Smooth muscle cell (in vitro differentiated cells): ENCODE data around the gene MAP3K4. TPM values are rescaled to one million over a fixed set of nuclear protein-coding genes. Genes with fewer than 3 reads are reported as not detected.

Experiments used
- DNase-seq: peaks from one replicate; lab custom pipeline; 2025; ENCODE audit not compliant: unreplicated experiment; lab: John Stamatoyannopoulos, UW
- H2AFZ ChIP-seq: fragments of 200-600 bp; sonication (generic); 2 replicates; pipeline ENCODE4 v1.6.0; 2016; ENCODE audit warnings: antibody characterized with exemption, low read depth, mild to moderate bottlenecking
- H3F3A ChIP-seq: fragments of 200-600 bp; sonication (generic); 2 replicates; pipeline ENCODE4 v1.6.0; 2017; ENCODE audit warnings: antibody characterized with exemption, low read depth
- H3K27ac ChIP-seq: fragments of 200-600 bp; sonication (generic); 2 replicates; pipeline ENCODE4 v1.5.1; 2016; ENCODE audit warnings: low read depth, mild to moderate bottlenecking
- H3K27me3 ChIP-seq: fragments of 200-600 bp; sonication (generic); 2 replicates; pipeline ENCODE4 v1.6.1; 2016; ENCODE audit warnings: low read depth, mild to moderate bottlenecking
- H3K36me3 ChIP-seq: fragments of 200-600 bp; sonication (generic); 2 replicates; pipeline ENCODE4 v1.5.1; 2016; ENCODE audit warnings: low read depth
- H3K4me1 ChIP-seq: fragments of 200-600 bp; sonication (generic); 2 replicates; pipeline ENCODE4 v1.5.1; 2016; ENCODE audit warnings: low read depth
- H3K4me2 ChIP-seq: fragments of 200-600 bp; sonication (generic); 2 replicates; pipeline ENCODE4 v1.6.0; 2016; ENCODE audit warnings: mild to moderate bottlenecking
- H3K4me3 ChIP-seq: fragments of 200-600 bp; sonication (generic); 2 replicates; pipeline ENCODE4 v1.5.1; 2016; ENCODE audit warnings: mild to moderate bottlenecking
- H3K79me2 ChIP-seq: fragments of 200-600 bp; sonication (generic); 2 replicates; pipeline ENCODE4 v1.6.0; 2016; ENCODE audit warnings: low read depth, mild to moderate bottlenecking
- H3K9ac ChIP-seq: fragments of 200-600 bp; sonication (generic); 2 replicates; pipeline ENCODE4 v1.6.0; 2016; ENCODE audit warnings: low read depth
- H3K9me3 ChIP-seq: fragments of 200-600 bp; sonication (generic); replicated peaks from 2 replicates; pipeline ENCODE4 v1.5.1; 2016; ENCODE audit warnings: low read depth
- H4K20me1 ChIP-seq: fragments of 200-600 bp; sonication (generic); 2 replicates; pipeline ENCODE4 v1.6.0; 2016; ENCODE audit warnings: low read depth
- WGBS: methylation state at CpG from one replicate; pipeline ENCODE4 v1.1.7; 2016; ENCODE audit warnings: low lambda C conversion rate; 5-methylcytosine and 5-hydroxymethylcytosine counted together
- polyA plus RNA-seq: library from polyadenylated mRNA; unstranded; fragments of >200 nt; fragmentation: Nextera tagmentation; extraction: Ambion mirVana; gene quantifications from 2 replicates; pipeline ENCODE4 v1.2.1, GENCODE V29; 2016
- total RNA-seq: library from RNA; depleted of rRNA; stranded (reverse); fragments of >200 nt; gene quantifications from 2 replicates; pipeline ENCODE4 v1.2.3, GENCODE V29; 2014
- TF ChIP-seq, protein P1 (sequence below): fragments of 200-600 bp; sonication (generic); IDR thresholded peaks from 2 replicates; pipeline ENCODE4 v1.5.1; 2017; ENCODE audit warnings: borderline replicate concordance, mild to moderate bottlenecking, antibody characterized with exemption; ENCODE audit not compliant: insufficient read depth, poor library complexity, severe bottlenecking

The MAP3K4 gene
- total and polyA plus RNA-seq, 2 experiments from 2014 or later: 14.3 to 29.5 TPM

GRCh38 chr6:161105408-161105807 lies 113.8 kb downstream of the MAP3K4 start:
- Histone ChIP-seq H3K27ac (no peak overlapping the region), H3K36me3 (peaks cover 28% of the 10 kb centered on the region)

GRCh38 chr6:161107779-161108730 lies 116.5 kb downstream of the MAP3K4 start:
- Histone ChIP-seq H3F3A (no peaks in the 10 kb centered on the region), H3K36me3 (peaks cover 40% of the 10 kb centered on the region), H3K9me3 (no peaks in the 10 kb centered on the region), H3K79me2 (no peaks in the 10 kb centered on the region), H3K27me3 (no peaks in the 10 kb centered on the region), H3K27ac (no peak overlapping the region), H3K4me3 (no peak overlapping the region), H3K4me1 (no peaks in the 10 kb centered on the region), H3K4me2 (no peak overlapping the region), H4K20me1 (no peaks in the 10 kb centered on the region), H2AFZ (no peak overlapping the region), H3K9ac (no peak overlapping the region)
- TF ChIP-seq, protein P1, sequence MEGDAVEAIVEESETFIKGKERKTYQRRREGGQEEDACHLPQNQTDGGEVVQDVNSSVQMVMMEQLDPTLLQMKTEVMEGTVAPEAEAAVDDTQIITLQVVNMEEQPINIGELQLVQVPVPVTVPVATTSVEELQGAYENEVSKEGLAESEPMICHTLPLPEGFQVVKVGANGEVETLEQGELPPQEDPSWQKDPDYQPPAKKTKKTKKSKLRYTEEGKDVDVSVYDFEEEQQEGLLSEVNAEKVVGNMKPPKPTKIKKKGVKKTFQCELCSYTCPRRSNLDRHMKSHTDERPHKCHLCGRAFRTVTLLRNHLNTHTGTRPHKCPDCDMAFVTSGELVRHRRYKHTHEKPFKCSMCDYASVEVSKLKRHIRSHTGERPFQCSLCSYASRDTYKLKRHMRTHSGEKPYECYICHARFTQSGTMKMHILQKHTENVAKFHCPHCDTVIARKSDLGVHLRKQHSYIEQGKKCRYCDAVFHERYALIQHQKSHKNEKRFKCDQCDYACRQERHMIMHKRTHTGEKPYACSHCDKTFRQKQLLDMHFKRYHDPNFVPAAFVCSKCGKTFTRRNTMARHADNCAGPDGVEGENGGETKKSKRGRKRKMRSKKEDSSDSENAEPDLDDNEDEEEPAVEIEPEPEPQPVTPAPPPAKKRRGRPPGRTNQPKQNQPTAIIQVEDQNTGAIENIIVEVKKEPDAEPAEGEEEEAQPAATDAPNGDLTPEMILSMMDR: no peak
- DNase-seq: no peak
- 98% methylated on average over 23 of the region's 23 CpGs for WGBS

More at GRCh38 chr6:161105408-161105807, 113.8 kb downstream of the MAP3K4 start:
- Histone ChIP-seq H3K4me2 (no peak overlapping the region), H2AFZ (no peak overlapping the region), H3K4me3 (no peak overlapping the region), H3K4me1 (no peaks in the 10 kb centered on the region), H3K27me3 (no peaks in the 10 kb centered on the region), H4K20me1 (no peaks in the 10 kb centered on the region), H3K79me2 (no peaks in the 10 kb centered on the region), H3K9me3 (no peaks in the 10 kb centered on the region), H3K9ac (no peak overlapping the region), H3F3A (no peaks in the 10 kb centered on the region)
- DNase-seq: no peak
- WGBS: 100% methylated on average over 2 of the region's 2 CpGs
- TF ChIP-seq, protein P1: no peak

GRCh38 chr6:161108916-161109315 lies 117.3 kb downstream of the MAP3K4 start:
- TF ChIP-seq, protein P1: no peak
- no peak for DNase-seq
- H3K4me3 ChIP-seq: no peak overlapping the region
- H3K4me1 ChIP-seq: no peaks in the 10 kb centered on the region
- H3K9me3 ChIP-seq: no peaks in the 10 kb centered on the region
- H2AFZ ChIP-seq: no peak overlapping the region
- H3K36me3 ChIP-seq: peaks cover 44% of the 10 kb centered on the region
- WGBS: 95% methylated on average over 5 of the region's 5 CpGs
- no peaks in the 10 kb centered on the region for H3K27me3 ChIP-seq
- H3K79me2 ChIP-seq: no peaks in the 10 kb centered on the region
- H3K4me2 ChIP-seq: no peak overlapping the region
- no peak overlapping the region for H3K27ac ChIP-seq
- H3K9ac ChIP-seq: no peak overlapping the region
- H4K20me1 ChIP-seq: no peaks in the 10 kb centered on the region
- H3F3A ChIP-seq: no peaks in the 10 kb centered on the region

GRCh38 chr6:161109366-161109765 lies 117.8 kb downstream of the MAP3K4 start:
- Histone ChIP-seq H3K4me1 (no peaks in the 10 kb centered on the region), H3K27me3 (no peaks in the 10 kb centered on the region), H3K79me2 (no peaks in the 10 kb centered on the region), H3K36me3 (peaks cover 47% of the 10 kb centered on the region), H3K4me2 (no peak overlapping the region), H2AFZ (no peak overlapping the region), H3K4me3 (no peak overlapping the region), H3K9me3 (no peaks in the 10 kb centered on the region), H4K20me1 (no peaks in the 10 kb centered on the region), H3F3A (no peaks in the 10 kb centered on the region), H3K9ac (no peak overlapping the region), H3K27ac (no peak overlapping the region)
- WGBS: 99% methylated on average over 4 of the region's 4 CpGs
- DNase-seq: no peak
- TF ChIP-seq, protein P1: no peak
